Left colon (tissue), 2 donors: ENCODE measurements around the gene HSPA8. TPM values are rescaled to one million over a fixed set of nuclear protein-coding genes. Genes with fewer than 3 reads are reported as not detected.

Experiments
- ATAC-seq: fragments of 200-7000 bp; cut with Tn5 transposase; one replicate; pipeline ENCODE4 v1.9.1; 2020; ENCODE audit warnings: mild to moderate bottlenecking, moderate library complexity
- DNase-seq, 2 donors: peaks; one replicate each; pipeline ENCODE4 v3.0.0-alpha.2; 2020
- intact Hi-C, 2 donors: fragments of 100-400 bp; cut with DNase I in 1 of 2; cut with micrococcal nuclease in 1 of 2; formaldehyde crosslinking; loops; one replicate each; pipeline versions ENCODE4 v1.11.2 to v1.14.0; 2022; cut with DNase I, micrococcal nuclease
- total RNA-seq, 2 donors: library from RNA; stranded (reverse); fragmentation: NEBNext Ultra II Directional; extraction: Animal tissue kit (Norgen Biotek cat#: 25700); gene quantifications; one replicate each; pipeline ENCODE4 v1.2.1, GENCODE V29; 2021
- donor health status: DM: no; HTN: no; CAD: no.
- donor health status: DM: yes; HTN: yes; CAD: no.

HSPA8 gene
- total RNA-seq, 2 donors from 2014 or later = 553 to 705 TPM

- DNase-seq (no peak), ATAC-seq (peak; percentile 9)
- intact Hi-C loops = no loop called here
These were observed 6.6 kb downstream of the HSPA8 start for GRCh38 chr11:123055191-123055901.

DNA sequence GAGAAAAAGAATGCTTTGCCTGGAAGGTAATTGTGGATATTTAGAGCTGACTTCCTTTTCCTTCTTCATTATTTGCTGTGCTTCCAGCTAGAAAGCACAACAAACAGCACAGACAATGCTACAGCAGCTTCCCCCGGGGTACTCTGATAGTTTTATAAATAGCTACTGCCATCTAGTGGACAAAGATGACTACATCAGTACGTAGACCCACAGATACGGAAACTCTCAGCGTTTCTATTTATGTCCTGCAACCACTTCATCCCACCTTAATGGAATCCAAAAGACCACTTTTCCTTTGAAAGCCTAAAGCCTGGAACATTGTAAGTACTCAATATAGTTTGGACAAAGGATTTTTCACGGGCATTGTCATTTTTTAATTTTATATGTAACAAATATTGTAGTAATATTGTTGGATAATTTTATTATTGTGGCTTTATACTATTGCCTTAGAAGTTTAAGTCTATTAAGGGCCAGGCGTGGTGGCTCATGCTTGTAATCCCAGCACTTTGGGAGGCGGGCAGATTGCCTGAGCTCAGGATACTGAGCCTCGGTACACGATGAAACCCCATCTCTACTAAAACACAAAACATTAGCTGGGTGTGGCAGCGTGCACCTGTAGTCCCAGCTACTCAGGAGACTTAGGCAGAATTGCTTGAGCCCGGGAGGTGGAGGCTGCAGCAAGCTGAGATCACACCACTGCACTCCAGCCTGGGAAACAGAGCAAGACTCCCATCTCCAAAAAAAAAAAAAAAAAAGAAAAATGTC, 7.5 kb downstream of the HSPA8 start:
- intact Hi-C loops = no loop called here
- ATAC-seq (peak; percentile 86), DNase-seq (no peak)

DNA sequence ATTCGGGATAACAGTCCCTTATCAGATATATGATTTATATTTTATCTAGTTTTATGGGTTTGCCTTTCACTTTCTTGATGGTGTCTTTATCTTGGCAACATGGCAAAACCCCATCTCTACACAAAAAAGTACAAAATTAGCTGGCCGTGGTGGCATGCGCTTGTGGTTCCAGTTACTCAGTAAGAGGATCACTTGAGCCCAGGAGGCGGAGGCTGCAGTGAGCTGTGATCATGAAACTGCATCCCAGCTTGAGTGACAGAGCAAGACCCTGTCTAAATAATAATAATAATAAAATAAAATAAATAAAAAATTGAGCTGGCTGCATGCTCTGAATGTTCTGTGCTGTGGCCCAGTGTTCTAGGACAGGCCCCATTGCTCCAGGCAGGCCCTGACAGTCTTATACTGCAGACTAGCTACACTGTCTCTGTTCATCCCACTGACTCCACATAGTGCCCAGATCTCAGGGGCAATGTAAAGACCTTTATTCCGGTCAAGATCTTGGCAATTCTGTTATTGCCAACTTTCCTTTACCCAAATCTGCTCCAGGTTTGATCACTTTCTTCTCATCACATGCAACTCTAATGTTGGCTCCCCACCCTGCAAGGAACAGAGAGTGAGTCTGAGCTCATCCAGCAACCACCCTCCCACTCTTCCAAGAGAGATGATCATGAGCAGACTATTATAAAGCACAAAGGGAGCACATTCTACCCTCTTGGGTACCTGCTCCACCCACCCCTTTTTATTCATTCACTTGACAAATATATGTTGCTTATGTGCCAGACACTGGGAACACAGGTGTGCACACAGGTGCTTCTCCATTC, 8.8 kb downstream of the HSPA8 start:
- DNase-seq (no peak), ATAC-seq (peak; percentile 10)
- intact Hi-C loops = no loop called here

DNA sequence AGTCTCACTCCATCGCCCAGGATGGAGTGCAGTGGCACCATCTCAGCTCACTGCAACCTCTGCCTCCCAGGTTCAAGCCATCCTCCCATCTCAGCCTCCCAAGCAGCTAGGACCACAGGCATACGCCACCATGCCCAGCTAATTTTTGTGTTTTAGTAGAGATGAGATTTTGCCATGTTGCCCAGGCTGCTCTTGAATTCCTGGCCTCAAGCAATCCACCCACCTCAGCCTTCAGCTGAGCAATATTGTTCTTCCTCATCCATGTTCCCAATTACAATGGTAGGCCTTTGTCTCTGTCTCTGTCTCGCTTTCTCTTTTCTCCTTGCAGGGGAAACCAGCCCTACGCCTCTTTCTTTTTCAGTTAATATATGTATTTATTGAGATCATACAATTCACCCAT, 10.3 kb downstream of the HSPA8 start:
- no peak for DNase-seq
- no peak for ATAC-seq
- intact Hi-C loops = no loop called here

DNA sequence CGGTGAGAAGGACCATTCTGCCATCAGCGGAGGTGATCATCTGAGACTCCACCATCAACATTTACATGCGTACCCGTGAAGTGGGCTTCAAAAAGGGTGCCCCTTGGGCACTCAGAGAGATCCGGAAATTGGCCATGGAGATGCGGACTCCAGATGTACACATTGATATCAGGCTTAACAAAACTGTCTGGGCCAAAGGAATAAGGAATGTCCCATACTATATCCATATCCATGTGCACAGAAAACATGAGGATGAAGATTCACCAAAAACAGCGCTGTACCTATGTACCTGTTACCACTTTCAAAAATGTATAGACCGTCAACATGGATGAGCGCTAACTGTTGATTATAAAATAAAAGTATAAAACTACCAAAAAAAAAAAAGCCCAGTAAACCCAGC, 10.8 kb downstream of the HSPA8 start:
- intact Hi-C loops = no loop called here
- ATAC-seq (no peak), DNase-seq (no peak)

GRCh38 chr11:123047947-123048293, 14.0 kb downstream of the HSPA8 start:
- DNase-seq = no peak
- no peak for ATAC-seq
- intact Hi-C loops = no loop called here

- DNase-seq (no peak), ATAC-seq (no peak)
- intact Hi-C loops = no loop called here
These were observed 14.5 kb downstream of the HSPA8 start for GRCh38 chr11:123047266-123047946.

GRCh38 chr11:123046473-123047259, 15.3 kb downstream of the HSPA8 start:
- no peak for ATAC-seq

GRCh38 chr11:123045101-123045500, 16.8 kb downstream of the HSPA8 start:
- DNase-seq = no peak
- ATAC-seq = no peak
- intact Hi-C loops = no loop called here

More at GRCh38 chr11:123046473-123047259, 15.3 kb downstream of the HSPA8 start:
- intact Hi-C loops = no loop called here
- no peak for DNase-seq

DNA sequence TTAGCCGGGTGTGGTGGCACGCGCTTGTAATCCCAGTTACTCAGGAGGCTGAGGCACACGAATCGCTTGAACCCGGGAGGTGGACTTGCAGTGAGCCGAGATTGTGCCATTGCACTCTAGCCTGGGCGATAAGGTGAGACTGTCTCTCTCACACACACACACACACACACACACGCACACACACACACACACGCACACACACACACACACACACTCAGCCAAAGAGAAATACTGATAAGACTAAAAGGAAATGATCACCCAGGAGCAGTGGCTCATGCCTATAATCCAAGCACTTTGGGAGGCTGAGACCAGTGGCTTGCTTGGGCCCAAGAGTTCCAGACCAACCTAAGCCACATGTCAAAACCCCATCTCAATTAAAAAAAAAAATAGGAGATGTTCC, 20.8 kb downstream of the HSPA8 start:
- ATAC-seq (no peak), DNase-seq (no peak)
- intact Hi-C loops = no loop called here

DNA sequence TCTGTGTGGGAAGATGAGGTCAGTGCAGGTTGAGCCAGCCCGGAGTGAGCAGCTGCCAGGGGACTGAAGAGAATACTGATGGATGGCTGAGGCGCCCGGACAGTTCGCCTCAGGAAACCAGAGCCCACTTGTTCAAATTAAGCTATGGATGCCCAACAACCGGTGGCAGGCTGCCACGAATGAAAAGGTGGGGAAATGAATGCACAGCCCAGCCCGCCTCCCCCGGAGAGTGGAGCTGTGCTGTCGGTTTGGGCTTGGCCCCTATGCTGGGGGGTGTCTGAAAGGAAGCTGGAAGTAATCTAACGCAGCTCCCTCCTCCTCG, 21.9 kb downstream of the HSPA8 start:
- intact Hi-C loops = no loop called here
- DNase-seq (no peak), ATAC-seq (no peak)

GRCh38 chr11:123035831-123036230, 26.1 kb downstream of the HSPA8 start:
- no peak for ATAC-seq
- intact Hi-C loops = no loop called here
- no peak for DNase-seq

- ATAC-seq (no peak), DNase-seq (no peak)
- intact Hi-C loops = no loop called here
These were observed 27.3 kb downstream of the HSPA8 start for GRCh38 chr11:123034597-123034996.

- DNase-seq = no peak
- no peak for ATAC-seq
- intact Hi-C loops = no loop called here
These were observed 28.0 kb downstream of the HSPA8 start for GRCh38 chr11:123033895-123034294.

DNA sequence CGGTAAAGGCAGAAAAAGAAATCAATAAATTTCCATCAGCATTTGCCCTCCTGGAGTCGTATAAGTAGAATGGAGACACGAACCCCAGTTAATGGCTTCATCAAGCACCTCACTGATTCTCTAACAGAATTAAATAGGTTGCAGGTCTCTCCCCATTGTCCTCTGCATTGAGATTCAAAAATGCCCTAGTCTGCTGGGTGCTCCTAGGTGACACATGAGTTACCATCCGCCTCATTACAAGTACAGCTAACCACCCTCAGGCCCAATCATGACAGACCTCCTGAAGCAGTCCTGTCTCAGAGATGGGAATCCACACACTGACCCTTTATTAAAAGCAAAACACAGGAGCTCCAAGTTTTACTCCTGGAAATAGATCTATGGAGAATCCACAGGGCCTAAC, 31.4 kb downstream of the HSPA8 start:
- DNase-seq (no peak), ATAC-seq (no peak)
- intact Hi-C loops = no loop called here

- ATAC-seq = peak; percentile 51
- DNase-seq = peak in 1 of 2 donors; percentile 19
- intact Hi-C loops = loop anchor here in 1 of 2 donors (5.0 kb wide), 1 partner anchor 159 kb away; no protein-coding TSS in a partner anchor
These were observed 41.0 kb downstream of the HSPA8 start for GRCh38 chr11:123020968-123021367.

- intact Hi-C loops = no loop called here
- ATAC-seq (no peak), DNase-seq (no peak)
These were observed 43.2 kb downstream of the HSPA8 start for GRCh38 chr11:123018702-123019101.

GRCh38 chr11:123011510-123011909, 50.4 kb downstream of the HSPA8 start:
- DNase-seq = no peak
- intact Hi-C loops = no loop called here
- ATAC-seq = no peak
